Right cardiac atrium (tissue), 5 donors: ENCODE results near the gene TTC12. TPM values are rescaled to one million over a fixed set of nuclear protein-coding genes. Genes with fewer than 3 reads are reported as not detected.

Experiments
- ATAC-seq, 2 donors: fragments of 200-7000 bp; cut with Tn5 transposase; one replicate each; pipeline versions ENCODE4 v1.8.0 to v1.9.1; 2020; ENCODE audit warnings: moderate library complexity in 2 of 2, mild to moderate bottlenecking in 1 of 2
- DNase-seq, 3 donors: peaks; one replicate each; pipeline ENCODE4 v3.0.0-alpha.2; 2020
- H3K27ac ChIP-seq: one replicate; pipeline ENCODE4 v1.5.1; 2013; ENCODE audit warnings: mild to moderate bottlenecking, low read length, control low read depth, moderate library complexity
- H3K27me3 ChIP-seq: one replicate; pipeline ENCODE4 v1.6.1; 2013; ENCODE audit not compliant: control insufficient read depth, insufficient read depth
- H3K4me1 ChIP-seq: one replicate; pipeline ENCODE4 v1.6.1; 2013; ENCODE audit warnings: low read length; ENCODE audit not compliant: control insufficient read depth, insufficient read depth
- H3K4me3 ChIP-seq: one replicate; pipeline ENCODE4 v1.5.1; 2013; ENCODE audit warnings: low read length, control low read depth
- H3K9me3 ChIP-seq: one replicate; pipeline ENCODE4 v1.6.1; 2013; ENCODE audit warnings: low read length; ENCODE audit not compliant: control insufficient read depth
- WGBS: extraction: QIAGEN DNeasy Blood & Tissue Kit; methylation state at CpG from one replicate; pipeline ENCODE4 v1.1.7; 2013; 5-methylcytosine and 5-hydroxymethylcytosine counted together
- intact Hi-C, 4 donors: fragments of 100-400 bp; cut with DNase I; formaldehyde crosslinking; loops; one replicate each; pipeline versions ENCODE4 v1.11.0 to v1.14.0; 2022 to 2023
- polyA plus RNA-seq: library from polyadenylated mRNA; stranded (reverse); fragments of 200-250 nt; gene quantifications from one replicate; pipeline ENCODE4 v1.2.3, GENCODE V29; 2013
- total RNA-seq, 4 donors: library from RNA; stranded (reverse); fragmentation: NEBNext Ultra II Directional; extraction: Animal tissue kit (Norgen Biotek cat#: 25700); gene quantifications; one replicate each; pipeline ENCODE4 v1.2.1, GENCODE V29; 2021
- donor health status: healthy with polysubstance abuse.
- donor health status: DM: no; HTN: yes; CAD: no.
- donor health status: DM: no; HTN: no; CAD: no.
- donor health status: DM: no; HTN: yes; CAD: no; lungs with severe emphysema.
- donor health status: DM: yes; HTN: yes; CAD: no.

TTC12 gene
- total and polyA plus RNA-seq, 5 donors: 5.0 to 10.9 (median 5.4) TPM

GRCh38 chr11:113274713-113275582 lies 39.4 kb upstream of the TTC12 start:
- no peaks in the 10 kb centered on the region for H3K27me3 ChIP-seq
- no peaks in the 10 kb centered on the region for H3K9me3 ChIP-seq
- ATAC-seq (peak in 1 of 2 donors; percentile 14), DNase-seq (no peak)
- 86% methylated on average over 19 of the region's 19 CpGs for WGBS
- H3K4me3 ChIP-seq: no peak overlapping the region
- intact Hi-C loops: no loop called here
- H3K4me1 ChIP-seq: no peaks in the 10 kb centered on the region
- no peak overlapping the region for H3K27ac ChIP-seq

DNA sequence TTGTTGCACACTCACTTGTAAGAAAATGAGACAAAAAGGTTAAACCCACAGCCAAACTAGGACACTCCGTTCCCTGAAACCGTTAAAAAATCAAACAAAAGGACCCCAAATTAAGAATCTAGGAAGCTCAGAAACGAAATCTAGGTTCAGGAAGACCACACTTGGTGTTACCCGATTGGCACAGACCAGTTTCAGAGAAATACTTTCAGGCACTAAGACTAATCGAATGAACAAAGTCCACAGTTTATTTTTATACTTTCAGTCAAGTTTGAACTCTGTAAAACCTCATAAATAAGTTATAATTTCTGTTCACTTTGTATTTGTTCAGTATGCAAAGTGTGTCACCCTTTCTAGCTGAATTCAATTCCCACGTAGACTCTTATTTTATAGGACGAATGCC lies 38.8 kb upstream of the TTC12 start:
- WGBS: 82% methylated on average over 7 of the region's 7 CpGs
- Histone ChIP-seq H3K4me3 (no peak overlapping the region), H3K27me3 (no peaks in the 10 kb centered on the region), H3K9me3 (no peaks in the 10 kb centered on the region), H3K27ac (no peak overlapping the region), H3K4me1 (no peaks in the 10 kb centered on the region)
- no peak for ATAC-seq
- no peak for DNase-seq
- intact Hi-C loops: no loop called here

GRCh38 chr11:113276466-113276865 lies 37.9 kb upstream of the TTC12 start:
- ATAC-seq (no peak), DNase-seq (no peak)
- WGBS: 70% methylated on average over 2 of the region's 2 CpGs
- no peak overlapping the region for H3K27ac ChIP-seq
- no peaks in the 10 kb centered on the region for H3K9me3 ChIP-seq
- no peaks in the 10 kb centered on the region for H3K4me1 ChIP-seq
- no peak overlapping the region for H3K4me3 ChIP-seq
- no peaks in the 10 kb centered on the region for H3K27me3 ChIP-seq
- intact Hi-C loops: no loop called here

GRCh38 chr11:113277907-113278306 lies 36.5 kb upstream of the TTC12 start:
- ATAC-seq (no peak), DNase-seq (no peak)
- Histone ChIP-seq H3K27ac (no peak overlapping the region), H3K9me3 (no peaks in the 10 kb centered on the region), H3K27me3 (no peaks in the 10 kb centered on the region), H3K4me1 (no peaks in the 10 kb centered on the region), H3K4me3 (no peak overlapping the region)
- WGBS: 95% methylated on average over 5 of the region's 5 CpGs
- intact Hi-C loops: no loop called here

GRCh38 chr11:113278481-113278880 lies 35.9 kb upstream of the TTC12 start:
- Histone ChIP-seq H3K9me3 (no peaks in the 10 kb centered on the region), H3K27me3 (no peaks in the 10 kb centered on the region), H3K4me3 (no peak overlapping the region), H3K27ac (no peak overlapping the region), H3K4me1 (no peaks in the 10 kb centered on the region)
- WGBS: 77% methylated on average over 9 of the region's 9 CpGs
- ATAC-seq (no peak), DNase-seq (no peak)
- intact Hi-C loops: no loop called here

- peak; percentile 43 to 69 for ATAC-seq
- no peak for DNase-seq
- no peaks in the 10 kb centered on the region for H3K4me1 ChIP-seq
- intact Hi-C loops: no loop called here
- no peak overlapping the region for H3K27ac ChIP-seq
- no peaks in the 10 kb centered on the region for H3K27me3 ChIP-seq
- H3K4me3 ChIP-seq: no peak overlapping the region
- WGBS: 58% methylated on average over 4 of the region's 4 CpGs
- H3K9me3 ChIP-seq: no peaks in the 10 kb centered on the region
Observed at GRCh38 chr11:113278925-113279324, 35.5 kb upstream of the TTC12 start.

DNA sequence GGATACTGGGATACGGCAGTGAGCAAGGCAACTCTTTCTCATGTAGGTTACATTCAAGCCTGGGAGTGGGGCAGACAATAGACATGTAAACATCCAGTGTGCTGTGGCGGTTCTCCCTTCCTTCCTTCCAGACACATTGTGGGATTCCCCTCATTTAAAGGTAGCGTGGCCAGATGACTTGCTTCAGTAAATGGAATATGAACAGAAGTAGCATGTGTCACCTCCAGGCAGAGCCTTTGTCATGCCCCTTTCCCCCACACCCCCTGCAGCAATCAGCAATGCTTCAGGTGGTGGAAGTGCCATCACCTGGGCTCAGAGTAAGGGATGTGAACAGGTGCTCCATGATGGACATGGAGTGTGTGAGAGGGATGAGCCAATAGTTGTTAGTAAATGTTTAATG lies 34.8 kb upstream of the TTC12 start:
- no peak overlapping the region for H3K27ac ChIP-seq
- H3K9me3 ChIP-seq: no peaks in the 10 kb centered on the region
- intact Hi-C loops: no loop called here
- no peak for DNase-seq
- 62% methylated on average over 3 of the region's 3 CpGs for WGBS
- H3K27me3 ChIP-seq: no peaks in the 10 kb centered on the region
- H3K4me3 ChIP-seq: no peak overlapping the region
- ATAC-seq: no peak
- no peaks in the 10 kb centered on the region for H3K4me1 ChIP-seq

DNA sequence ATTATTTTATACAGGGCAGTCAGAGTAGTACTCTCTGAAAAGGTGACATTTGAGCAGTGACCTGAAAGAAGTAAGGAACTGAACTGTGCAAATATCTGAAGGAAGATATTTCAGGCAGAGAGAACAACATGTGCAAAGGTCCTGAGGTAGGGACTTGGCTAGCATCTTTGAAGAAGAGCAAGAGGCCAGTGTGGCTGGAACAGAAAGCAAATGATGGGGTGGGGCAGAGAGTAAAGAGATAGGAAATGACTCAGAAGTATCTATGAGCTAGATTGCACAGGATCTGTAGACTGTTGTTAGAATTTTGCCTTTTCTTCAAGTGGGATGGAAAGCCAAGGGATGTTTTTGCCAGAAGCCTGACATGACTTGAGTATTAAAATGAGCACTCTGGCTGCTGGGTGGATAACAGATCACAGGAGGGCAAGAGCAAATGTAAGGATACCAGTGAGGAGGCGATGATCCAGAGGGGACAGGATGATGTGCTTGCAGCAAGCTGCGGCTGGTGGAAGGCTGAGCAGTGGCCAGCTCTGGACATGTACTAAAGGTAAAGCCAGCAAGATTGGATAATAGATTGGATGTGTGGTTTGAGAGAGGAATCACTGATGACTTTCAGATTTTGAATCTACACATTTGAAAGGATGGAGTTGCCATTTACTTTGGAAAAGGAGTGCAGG lies 33.2 kb upstream of the TTC12 start:
- intact Hi-C loops: loop anchor here in 3 of 4 donors (10.0 kb wide), 3 partner anchors 316 to 996 kb away; partner anchors contain the start of gene NCAM1 (in 1 of the 3)
- Histone ChIP-seq H3K27ac (no peak overlapping the region), H3K27me3 (no peaks in the 10 kb centered on the region), H3K9me3 (no peaks in the 10 kb centered on the region), H3K4me3 (no peak overlapping the region), H3K4me1 (no peaks in the 10 kb centered on the region)
- WGBS: 89% methylated on average over 2 of the region's 2 CpGs
- ATAC-seq (no peak), DNase-seq (no peak)

GRCh38 chr11:113282898-113283437 lies 31.4 kb upstream of the TTC12 start:
- DNase-seq: no peak

DNA sequence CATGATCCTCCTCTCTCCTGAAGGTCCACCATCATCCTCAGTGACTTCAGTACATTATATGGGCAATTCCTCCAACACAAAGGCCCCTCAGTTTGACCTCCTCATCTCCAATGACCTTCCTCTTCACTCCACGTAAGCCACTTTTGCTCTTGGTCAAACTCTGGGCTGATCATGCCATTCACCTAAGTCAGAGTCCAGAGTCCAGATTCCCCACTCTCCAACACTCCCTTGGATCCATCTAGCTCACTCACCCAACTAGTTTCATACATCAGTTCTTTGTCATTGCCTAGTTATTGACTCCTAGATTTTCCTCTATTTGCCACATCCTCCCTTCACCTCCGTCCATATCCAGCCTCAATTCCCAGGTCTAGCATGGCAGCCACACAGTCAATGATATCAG lies 30.5 kb upstream of the TTC12 start:
- no peaks in the 10 kb centered on the region for H3K9me3 ChIP-seq
- ATAC-seq (no peak), DNase-seq (no peak)
- H3K27ac ChIP-seq: no peak overlapping the region
- no peaks in the 10 kb centered on the region for H3K4me1 ChIP-seq
- WGBS: 92% methylated on average over 2 of the region's 2 CpGs
- intact Hi-C loops: loop anchor here in 3 of 4 donors (10.0 kb wide), 3 partner anchors 319 to 999 kb away; partner anchors contain the start of gene NCAM1 (in 1 of the 3)
- H3K4me3 ChIP-seq: no peak overlapping the region
- H3K27me3 ChIP-seq: no peaks in the 10 kb centered on the region

More at GRCh38 chr11:113282898-113283437, 31.4 kb upstream of the TTC12 start:
- no peak for ATAC-seq
- Histone ChIP-seq H3K9me3 (no peaks in the 10 kb centered on the region), H3K27me3 (no peaks in the 10 kb centered on the region), H3K4me3 (no peak overlapping the region), H3K4me1 (no peaks in the 10 kb centered on the region), H3K27ac (no peak overlapping the region)
- intact Hi-C loops: loop anchor here in 3 of 4 donors (10.0 kb wide), 3 partner anchors 318 to 998 kb away; partner anchors contain the start of gene NCAM1 (in 1 of the 3)
- WGBS: 68% methylated on average over 3 of the region's 3 CpGs

- Histone ChIP-seq H3K4me3 (no peak overlapping the region), H3K9me3 (no peaks in the 10 kb centered on the region), H3K4me1 (no peaks in the 10 kb centered on the region), H3K27me3 (no peaks in the 10 kb centered on the region), H3K27ac (no peak overlapping the region)
- intact Hi-C loops: loop anchor here (5.0 to 10.0 kb wide), 5 partner anchors 321 to 1001 kb away; partner anchors contain the start of gene NCAM1 (in 1 of the 4)
- DNase-seq (no peak), ATAC-seq (no peak)
- 95% methylated on average over 3 of the region's 3 CpGs for WGBS
Observed at GRCh38 chr11:113286009-113286408, 28.4 kb upstream of the TTC12 start.
